Airway epithelial cell (primary cell): ENCODE results near the gene WTAP. TPM values are rescaled to one million over a fixed set of nuclear protein-coding genes. Genes with fewer than 3 reads are reported as not detected.

Experiments used
- total RNA-seq: library from RNA; depleted of rRNA; stranded (reverse); fragments of >200 nt; gene quantifications from 2 replicates; pipeline ENCODE4 v1.2.3, GENCODE V29; 2015

Gene WTAP
- 53.0 and 54.1 TPM in 2 replicates for total RNA-seq

GRCh38 chr6:159726918-159727716, at the start of gene WTAP:
TSS of gene WTAP (plus strand) at chr6:159727506. CDS start at chr6:159736266, 8,760 bp downstream.

GRCh38 chr6:159693128-159693893, 34.0 kb upstream of the WTAP start, which contains the start of gene SOD2:
TSS of gene SOD2 (minus strand) at chr6:159693241. CDS start at chr6:159693167, 74 bp downstream.

DNA sequence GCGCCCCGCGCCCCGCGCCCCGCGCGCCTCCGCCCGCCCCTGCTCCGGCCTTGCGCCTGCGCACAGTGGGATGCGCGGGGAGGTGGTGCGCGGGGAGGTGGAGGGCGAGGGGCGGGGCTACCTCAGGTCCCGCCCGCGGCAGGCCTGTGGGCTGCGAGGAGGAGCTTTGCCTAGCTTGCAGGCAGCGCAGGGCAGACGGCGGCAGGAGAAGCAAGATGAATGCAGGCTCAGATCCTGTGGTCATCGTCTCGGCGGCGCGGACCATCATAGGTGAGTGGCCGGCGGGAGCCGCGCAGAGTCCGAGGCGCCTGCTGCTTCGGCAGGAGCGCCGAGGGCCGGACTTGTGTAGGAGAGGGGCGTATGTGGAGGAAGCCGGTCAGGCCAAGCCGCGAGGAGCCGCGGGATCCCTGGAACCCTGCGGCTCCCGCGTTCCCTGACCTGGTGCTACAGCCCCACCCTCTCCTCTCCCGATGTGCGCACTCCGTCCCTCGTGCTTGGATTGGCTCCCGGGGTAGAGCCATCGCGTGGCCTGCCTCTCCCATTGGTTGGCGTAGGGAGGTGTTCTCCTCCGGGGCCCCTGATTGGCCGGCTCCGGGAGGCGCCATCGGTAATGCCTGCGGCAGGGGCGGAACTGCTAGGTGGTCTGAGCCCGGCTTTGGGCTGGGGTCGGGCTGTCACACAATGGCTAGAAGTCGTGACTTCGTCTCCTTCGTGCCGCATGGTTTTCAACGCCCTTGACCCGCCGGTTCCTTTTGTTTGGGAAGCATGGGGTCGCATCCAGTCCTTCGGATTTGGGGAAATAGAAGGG, 34.8 kb downstream of the WTAP start, which contains the start of gene ACAT2:
TSS of gene ACAT2 (plus strand) at position 173 of the 808 bp plus-strand sequence. CDS start at position 216, 43 bp downstream.

GRCh38 chr6:159789377-159790148, 62.3 kb downstream of the WTAP start, which contains the start of gene TCP1:
TSS of gene TCP1 (minus strand) at chr6:159789602. CDS start at chr6:159789468, 134 bp downstream.

DNA sequence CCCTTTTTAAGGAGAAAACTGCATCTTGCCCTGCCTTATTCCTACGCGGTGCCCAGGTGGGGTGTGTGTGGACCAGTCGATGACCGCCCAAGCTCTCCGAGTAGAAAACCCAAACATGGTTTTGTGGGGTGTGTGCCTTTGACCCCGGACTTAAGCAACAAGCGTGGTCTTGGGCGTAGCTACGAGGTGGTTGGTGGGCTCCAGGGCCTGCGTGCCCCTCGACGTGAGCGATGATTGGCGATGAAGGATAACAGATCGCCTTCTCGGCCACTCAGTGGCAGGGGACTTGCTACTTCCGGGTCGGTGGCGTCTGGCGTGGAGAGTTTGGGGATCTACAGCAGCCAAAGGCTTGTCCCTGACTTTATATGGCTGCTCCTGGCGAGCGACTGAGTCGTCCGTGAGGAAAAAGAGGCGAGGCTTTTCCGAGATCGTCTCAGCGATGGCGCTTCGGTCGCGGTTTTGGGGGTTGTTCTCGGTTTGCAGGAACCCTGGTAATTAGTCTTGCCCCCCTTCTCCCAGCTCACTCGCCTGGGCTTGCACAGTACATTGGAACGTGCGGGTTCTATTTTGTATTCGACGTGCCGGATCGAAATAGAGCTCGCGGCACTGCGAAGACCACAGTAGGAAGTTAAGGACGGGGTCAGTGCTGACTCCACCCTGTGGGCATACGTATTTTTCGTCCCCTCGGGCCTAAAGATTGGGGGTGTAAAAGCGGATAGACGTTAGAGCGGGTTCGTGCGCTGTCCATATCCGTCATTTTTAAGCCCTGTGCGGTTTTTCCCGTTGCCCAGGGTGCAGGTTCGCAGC, 63.0 kb downstream of the WTAP start, which contains the start of gene MRPL18:
TSS of gene MRPL18 (plus strand) at position 319 of the 807 bp plus-strand sequence. CDS start at position 440, 121 bp downstream.

GRCh38 chr6:159800141-159800865, 73.0 kb downstream of the WTAP start, which contains the start of gene PNLDC1:
TSS of gene PNLDC1 (plus strand) at chr6:159800276. CDS start at chr6:159800308, 32 bp downstream.

Other genes with a start within 250 kb of the WTAP start
- gene SOD2, start 34.3 kb upstream of the WTAP start, total RNA-seq = 25.5 and 45.1 TPM in 2 replicates
- gene ACAT2, start 34.5 kb downstream of the WTAP start, total RNA-seq = 55.9 and 70.9 TPM in 2 replicates
- gene TCP1, start 62.1 kb downstream of the WTAP start, total RNA-seq = 231 and 276 TPM in 2 replicates
- gene MRPL18, start 63.0 kb downstream of the WTAP start, total RNA-seq = 124 TPM in 2 replicates
- gene PNLDC1, start 72.8 kb downstream of the WTAP start, total RNA-seq = 0.14 TPM in 2 replicates
- gene MAS1, start 163.5 kb downstream of the WTAP start, total RNA-seq = not detected in 2 replicates
- gene IGF2R, start 241.6 kb downstream of the WTAP start, total RNA-seq = 39.2 and 57.6 TPM in 2 replicates